H1 (cell line): ENCODE data around the gene RFX3. TPM values are rescaled to one million over a fixed set of nuclear protein-coding genes. Genes with fewer than 3 reads are reported as not detected.

Source experiments
- CTCF ChIA-PET: fragments of 300-600 bp; sonication (Branson Sonifier 250); formaldehyde crosslinking; loops from one replicate; lab custom pipeline; 2021; ENCODE audit not compliant: partially characterized antibody; lab: Charles Lee
- POLR2A ChIA-PET: fragments of 300-600 bp; sonication (Branson Sonifier 250); formaldehyde crosslinking; loops from one replicate; lab custom pipeline; 2021; ENCODE audit warnings: inconsistent platforms; ENCODE audit not compliant: partially characterized antibody; lab: Charles Lee
- DNase-seq, 2 experiments: peaks; one replicate each; pipeline versions ENCODE4 v3.0.0 to v3.0.0-alpha.2; 2010 to 2022; ENCODE audit warnings: low spot score in 2 of 2, low read depth in 1 of 2, mixed read lengths in 1 of 2
- FAIRE-seq: peaks from 2 replicates; lab custom pipeline; 2011; peaks lifted over from hg19 to GRCh38; lab: Jason Lieb, UNC
- H2AFZ ChIP-seq: 2 replicates; pipeline ENCODE4 v1.8.1; 2012; ENCODE audit warnings: low read length, inconsistent platforms
- H2AK5ac ChIP-seq: 2 replicates; pipeline ENCODE4 v1.6.1; 2013; ENCODE audit warnings: low read depth, low read length
- H2BK120ac ChIP-seq: replicated peaks from 2 replicates; pipeline ENCODE3; 2013; ENCODE audit warnings: low read depth, low read length, inconsistent platforms
- H2BK12ac ChIP-seq: 2 replicates; pipeline ENCODE4 v1.6.1; 2013; ENCODE audit warnings: low read depth, low read length
- H2BK15ac ChIP-seq: 2 replicates; pipeline ENCODE4 v1.6.1; 2013; ENCODE audit warnings: low read length
- H2BK20ac ChIP-seq: 2 replicates; pipeline ENCODE4 v1.6.1; 2013; ENCODE audit warnings: low read length
- H2BK5ac ChIP-seq: 2 replicates; pipeline ENCODE4 v1.6.1; 2013; ENCODE audit warnings: low read depth, low read length
- H3K14ac ChIP-seq: 2 replicates; pipeline ENCODE4 v1.6.1; 2013; ENCODE audit warnings: inconsistent platforms; ENCODE audit not compliant: insufficient read length
- H3K18ac ChIP-seq: 2 replicates; pipeline ENCODE4 v1.6.1; 2013; ENCODE audit warnings: low read length; ENCODE audit errors: extremely low read depth
- H3K23ac ChIP-seq: 2 replicates; pipeline ENCODE4 v1.6.1; 2013; ENCODE audit warnings: inconsistent platforms; ENCODE audit not compliant: insufficient read length
- H3K23me2 ChIP-seq: 2 replicates; pipeline ENCODE4 v1.6.1; 2013; ENCODE audit warnings: low read depth, low read length
- H3K27ac ChIP-seq: 2 replicates; pipeline ENCODE4 v1.6.1; 2011; ENCODE audit warnings: low read depth, low read length, inconsistent platforms
- H3K27me3 ChIP-seq, 4 experiments: replicated peaks in 1 of 4; 1 replicate in 1 of 4; 2 replicates in 3 of 4; pipeline versions ENCODE4 v1.6.1 to v1.8.1; 2011 to 2013; ENCODE audit warnings: low read length in 3 of 4, mild to moderate bottlenecking in 3 of 4, inconsistent platforms in 2 of 4, mixed read lengths in 2 of 4, moderate library complexity in 1 of 4; ENCODE audit not compliant: control insufficient read depth in 3 of 4, insufficient read depth in 3 of 4; ENCODE audit errors: extremely low read depth in 1 of 4
- H3K36me3 ChIP-seq, 4 experiments: 2 replicates each; pipeline versions ENCODE4 v1.6.1 to v1.8.1; 2011 to 2013; ENCODE audit warnings: mild to moderate bottlenecking in 4 of 4, low read length in 3 of 4, moderate library complexity in 2 of 4, control low read depth in 1 of 4, inconsistent platforms in 1 of 4; ENCODE audit not compliant: insufficient read depth in 4 of 4, control insufficient read depth in 2 of 4
- H3K4ac ChIP-seq: replicated peaks from 2 replicates; pipeline ENCODE3; 2013; ENCODE audit warnings: low read length, low read depth, mixed read lengths, inconsistent platforms; ENCODE audit not compliant: insufficient read length
- H3K4me1 ChIP-seq, 4 experiments: replicated peaks in 1 of 4; 1 replicate in 1 of 4; 2 replicates in 3 of 4; pipeline versions ENCODE4 v1.6.1 to v1.8.1; 2011 to 2013; ENCODE audit warnings: low read length in 3 of 4, inconsistent platforms in 2 of 4, mixed read lengths in 1 of 4; ENCODE audit not compliant: insufficient read depth in 4 of 4, control insufficient read depth in 3 of 4
- H3K4me2 ChIP-seq, 2 experiments: 2 replicates each; pipeline versions ENCODE4 v1.6.1 to v1.8.1; 2011 to 2013; ENCODE audit warnings: low read depth in 2 of 2, low read length in 2 of 2, control low read depth in 1 of 2, inconsistent platforms in 1 of 2, mild to moderate bottlenecking in 1 of 2; ENCODE audit not compliant: insufficient read depth in 1 of 2
- H3K4me3 ChIP-seq, 4 experiments: fragments of 200-600, 300-600 bp in 1 of 4; sonication (generic), shearing (Covaris generic), sonication (Bioruptor Twin) in 1 of 4; 2 replicates each; pipeline versions ENCODE4 v1.5.1 to v1.8.1; 2011 to 2016; ENCODE audit warnings: low read length in 4 of 4, low read depth in 3 of 4, control low read depth in 2 of 4, inconsistent platforms in 2 of 4, mild to moderate bottlenecking in 2 of 4, mixed read lengths in 1 of 4, moderate library complexity in 1 of 4; ENCODE audit not compliant: insufficient read depth in 2 of 4; ENCODE audit errors: extremely low read depth in 1 of 4
- H3K56ac ChIP-seq: replicated peaks from 2 replicates; pipeline ENCODE3; 2013; ENCODE audit warnings: low read depth, mild to moderate bottlenecking, mixed read lengths, low read length, inconsistent platforms; ENCODE audit not compliant: insufficient read length
- H3K79me1 ChIP-seq: 2 replicates; pipeline ENCODE4 v1.6.1; 2013; ENCODE audit warnings: low read depth, low read length, control low read depth
- H3K79me2 ChIP-seq, 2 experiments: 2 replicates each; pipeline versions ENCODE4 v1.6.1 to v1.8.1; 2012 to 2013; ENCODE audit warnings: low read length in 2 of 2, mild to moderate bottlenecking in 2 of 2, inconsistent platforms in 1 of 2; ENCODE audit not compliant: insufficient read depth in 2 of 2, control insufficient read depth in 1 of 2
- H3K9ac ChIP-seq, 4 experiments: replicated peaks in 1 of 4; 1 replicate in 1 of 4; 2 replicates in 3 of 4; pipeline versions ENCODE4 v1.6.1 to v1.8.1; 2011 to 2013; ENCODE audit warnings: low read depth in 3 of 4, low read length in 3 of 4, control low read depth in 2 of 4, mild to moderate bottlenecking in 2 of 4, moderate library complexity in 2 of 4, inconsistent platforms in 1 of 4; ENCODE audit errors: extremely low read depth in 1 of 4
- H3K9me3 ChIP-seq, 2 experiments: 2 replicates each; pipeline versions ENCODE4 v1.6.1 to v1.8.1; 2012 to 2013; ENCODE audit warnings: mild to moderate bottlenecking in 2 of 2, moderate library complexity in 2 of 2, control low read depth in 1 of 2, inconsistent platforms in 1 of 2, low read depth in 1 of 2, low read length in 1 of 2, mixed read lengths in 1 of 2; ENCODE audit not compliant: insufficient read depth in 2 of 2
- H4K20me1 ChIP-seq, 2 experiments: replicated peaks in 1 of 2; 2 replicates each; pipeline versions ENCODE3 to v1.8.1; 2011 to 2013; ENCODE audit warnings: inconsistent platforms in 2 of 2, low read length in 2 of 2, mild to moderate bottlenecking in 1 of 2; ENCODE audit not compliant: insufficient read depth in 2 of 2, control insufficient read depth in 1 of 2
- H4K5ac ChIP-seq: 2 replicates; pipeline ENCODE4 v1.6.1; 2013; ENCODE audit warnings: low read length, low read depth, mixed read lengths, inconsistent platforms; ENCODE audit not compliant: insufficient read length
- H4K8ac ChIP-seq: 2 replicates; pipeline ENCODE4 v1.8.0; 2013; ENCODE audit warnings: mild to moderate bottlenecking, moderate library complexity, low read length, inconsistent platforms; ENCODE audit not compliant: insufficient read depth; ENCODE audit errors: extremely low read depth
- H4K91ac ChIP-seq: replicated peaks from 2 replicates; pipeline ENCODE3; 2013; ENCODE audit warnings: low read length, mixed read lengths, inconsistent platforms; ENCODE audit not compliant: insufficient read length
- ATF2 ChIP-seq: IDR thresholded peaks from 2 replicates; pipeline ENCODE4 v1.6.1; 2012; ENCODE audit warnings: low read length, inconsistent platforms
- E2F6 ChIP-seq: IDR thresholded peaks from 2 replicates; pipeline ENCODE4 v1.6.1; 2012; ENCODE audit warnings: inconsistent platforms
- EZH2 ChIP-seq: fragments of 200-600 bp; sonication (generic); IDR thresholded peaks from 2 replicates; pipeline ENCODE4 v1.7.1; 2012; ENCODE audit warnings: low read depth, mild to moderate bottlenecking, moderate library complexity, low read length, inconsistent platforms; ENCODE audit not compliant: severe bottlenecking
- NRF1 ChIP-seq: IDR thresholded peaks from 2 replicates; pipeline ENCODE4 v1.6.1; 2011; ENCODE audit warnings: mild to moderate bottlenecking, low read depth, low read length, improper control_type of control experiment
- TBP ChIP-seq: IDR thresholded peaks from 2 replicates; pipeline ENCODE4 v1.6.1; 2011; ENCODE audit warnings: low read depth, low read length, improper control_type of control experiment
- YY1 ChIP-seq: IDR thresholded peaks from 2 replicates; pipeline ENCODE4 v1.6.1; 2011; ENCODE audit warnings: low read depth, mild to moderate bottlenecking, low read length
- ZNF274 ChIP-seq: IDR thresholded peaks from 2 replicates; pipeline ENCODE4 v1.7.0; 2012; ENCODE audit warnings: low read length, borderline replicate concordance; ENCODE audit errors: extremely low read depth
- WGBS, 2 experiments: shearing (Covaris generic) in 1 of 2; methylation state at CpG; one replicate each; pipeline versions ENCODE4 v1.1.6 to v1.1.7; 2013 to 2015; ENCODE audit warnings: low lambda C conversion rate in 2 of 2, mixed read lengths in 2 of 2, inconsistent platforms in 1 of 2, low coverage in 1 of 2, missing lambda C conversion rate in 1 of 2; ENCODE audit not compliant: insufficient replicate concordance in 2 of 2, insufficient coverage in 1 of 2, insufficient read length in 1 of 2; ENCODE audit errors: extremely low coverage in 1 of 2, missing lambda C conversion rate in 1 of 2; 5-methylcytosine and 5-hydroxymethylcytosine counted together
- polyA plus RNA-seq, 7 experiments: library from polyadenylated mRNA; depleted of rRNA in 3 of 7; stranded (reverse) in 5 of 7; unstranded in 2 of 7; fragments of >200 nt in 5 of 7; fragments of 200-250 nt in 2 of 7; gene quantifications; 1 replicate in 5 of 7; 2 replicates in 1 of 7; 4 replicates in 1 of 7; pipeline versions ENCODE4 v1.2.1 to v1.2.3, GENCODE V29; 2011 to 2013; ENCODE audit warnings: missing spikeins in 2 of 7, mixed read lengths in 2 of 7
- total RNA-seq: library from RNA; stranded (reverse); fragmentation: NEBNext Ultra II Directional; extraction: Animal tissue kit (Norgen Biotek cat#: 25700); gene quantifications from 2 replicates; pipeline ENCODE4 v1.2.1, GENCODE V29; 2021
- TF ChIP-seq, protein P1 (sequence below): IDR thresholded peaks from 2 replicates; pipeline ENCODE4 v1.6.1; 2011; ENCODE audit warnings: low read length, improper control_type of control experiment

RFX3 gene
- total and polyA plus RNA-seq, 2 of the 8 experiments (the other 6 are each of a cell fraction or from before 2014, with no cell fraction given), result 4.9 to 22.6 TPM

DNA sequence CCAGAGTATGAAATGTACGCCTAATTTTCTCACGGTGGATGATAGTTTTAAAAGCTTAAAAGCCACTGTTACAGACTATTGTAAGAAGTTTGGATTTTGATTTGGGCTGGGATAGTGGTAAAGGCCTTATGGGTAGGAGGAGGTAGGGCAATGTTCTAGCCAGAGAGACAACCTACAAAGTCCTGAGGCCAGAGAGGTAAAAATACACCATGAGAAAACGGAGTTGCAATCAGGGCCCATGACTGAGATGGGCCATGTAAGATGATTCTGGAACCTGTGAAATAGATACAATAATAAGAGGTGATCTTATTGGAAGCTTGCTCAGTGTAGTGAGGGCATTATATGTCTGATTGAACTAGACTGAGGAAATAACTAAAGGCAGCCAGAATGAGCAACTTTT, 188.8 kb downstream of the RFX3 start:
- 81% methylated on average over 3 of the region's 3 CpGs; no CpG with 5 or more reads in 1 of the 2 experiments for WGBS, 2 experiments
- TF ChIP-seq TBP (no peak), E2F6 (no peak), NRF1 (no peak), YY1 (no peak), ZNF274 (no peak), EZH2 (no peak), ATF2 (no peak)
- TF ChIP-seq, protein P1, sequence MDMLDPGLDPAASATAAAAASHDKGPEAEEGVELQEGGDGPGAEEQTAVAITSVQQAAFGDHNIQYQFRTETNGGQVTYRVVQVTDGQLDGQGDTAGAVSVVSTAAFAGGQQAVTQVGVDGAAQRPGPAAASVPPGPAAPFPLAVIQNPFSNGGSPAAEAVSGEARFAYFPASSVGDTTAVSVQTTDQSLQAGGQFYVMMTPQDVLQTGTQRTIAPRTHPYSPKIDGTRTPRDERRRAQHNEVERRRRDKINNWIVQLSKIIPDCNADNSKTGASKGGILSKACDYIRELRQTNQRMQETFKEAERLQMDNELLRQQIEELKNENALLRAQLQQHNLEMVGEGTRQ, result no peak

More for the DNA sequence above, 188.8 kb downstream of the RFX3 start:
- H2BK15ac ChIP-seq, result no peak overlapping the region
- no peak overlapping the region for H4K91ac ChIP-seq
- no peak overlapping the region for H3K18ac ChIP-seq
- H3K36me3 ChIP-seq, result no peaks in the 10 kb centered on the region
- ChIA-PET CTCF (interaction anchor here (1.1 to 1.9 kb wide), 3 partner anchors 9 to 104 kb away, joined by 4 to 6 read pairs (median 6); no protein-coding TSS in a partner anchor), POLR2A (no interaction called here)
- no peaks in the 10 kb centered on the region for H3K27me3 ChIP-seq
- H3K56ac ChIP-seq, result no peak overlapping the region
- H4K5ac ChIP-seq, result no peak overlapping the region
- no peak overlapping the region for H3K4ac ChIP-seq
- H2BK12ac ChIP-seq, result no peak overlapping the region
- no peak for FAIRE-seq
- no peak overlapping the region for H3K4me2 ChIP-seq
- no peak for DNase-seq
- no peak overlapping the region for H3K23ac ChIP-seq
- no peaks in the 10 kb centered on the region for H3K23me2 ChIP-seq
- H2BK120ac ChIP-seq, result no peak overlapping the region
- no peak overlapping the region for H4K8ac ChIP-seq
- H3K79me2 ChIP-seq, result peaks cover 0 to 2% of the 10 kb centered on the region in 2 experiments; a peak in 1 of 4 replicates
- no peak overlapping the region for H2AFZ ChIP-seq
- H3K14ac ChIP-seq, result no peak overlapping the region
- H4K20me1 ChIP-seq, result no peaks in the 10 kb centered on the region
- no peak overlapping the region for H3K27ac ChIP-seq
- no peak overlapping the region for H3K4me3 ChIP-seq
- H2BK5ac ChIP-seq, result no peak overlapping the region
- peaks cover 0 to 2% (median 0%) of the 10 kb centered on the region in 4 experiments; a peak in 1 of 7 replicates for H3K4me1 ChIP-seq
- H2BK20ac ChIP-seq, result no peak overlapping the region
- no peaks in the 10 kb centered on the region for H3K9me3 ChIP-seq
- H3K9ac ChIP-seq, result no peak overlapping the region
- H2AK5ac ChIP-seq, result no peak overlapping the region
- peaks cover 3% of the 10 kb centered on the region; the same call in 1 of the 2 replicates for H3K79me1 ChIP-seq
